Natural killer cell treated with Interleukin-12 subunit alpha and Interleukin-12 subunit beta and Interleukin-15 and Interleukin-18, amount 100 ng/mL, for 72 hours (primary cell): ENCODE results near the gene PIEZO2. TPM values are rescaled to one million over a fixed set of nuclear protein-coding genes. Genes with fewer than 3 reads are reported as not detected.

ENCODE experiments used
- ATAC-seq, 2 donors: fragments of 150-1000 bp; cut with Tn5 transposase in 1 of 2; sonication (Bioruptor Pico), chemical (Tn5 transposase) in 1 of 2; 2 replicates each; pipeline ENCODE4 v1.10.0; 2021
- DNase-seq: peaks from one replicate; pipeline ENCODE4 v3.0.0; 2022; ENCODE audit warnings: low spot score
- H3K27ac Mint-ChIP-seq, 2 donors: 1 replicate in 1 of 2; 2 replicates in 1 of 2; pipeline ENCODE4 v1.8.0; 2022; ENCODE audit warnings: mixed read lengths in 2 of 2, mild to moderate bottlenecking in 1 of 2, moderate library complexity in 1 of 2
- H3K27me3 Mint-ChIP-seq, 2 donors: 1 replicate in 1 of 2; 2 replicates in 1 of 2; pipeline ENCODE4 v1.8.0; 2022; ENCODE audit warnings: mixed read lengths in 2 of 2
- H3K36me3 Mint-ChIP-seq: one replicate; pipeline ENCODE4 v1.8.0; 2022; ENCODE audit warnings: mixed read lengths
- H3K4me1 Mint-ChIP-seq, 2 donors: 1 replicate in 1 of 2; 2 replicates in 1 of 2; pipeline ENCODE4 v1.8.0; 2022; ENCODE audit warnings: low read depth in 2 of 2, mixed read lengths in 2 of 2, mild to moderate bottlenecking in 1 of 2
- H3K4me3 Mint-ChIP-seq: one replicate; pipeline ENCODE4 v1.8.0; 2022; ENCODE audit warnings: mixed read lengths
- H3K9me3 Mint-ChIP-seq: 2 replicates; pipeline ENCODE4 v1.8.0; 2022; ENCODE audit warnings: mixed read lengths
- total RNA-seq, 2 donors: library from RNA; stranded (reverse); gene quantifications; one replicate each; pipeline ENCODE4 v1.2.3, GENCODE V29; 2022

Gene PIEZO2
- total RNA-seq, 2 donors from 2014 or later: not detected

GRCh38 chr18:10755855-10756254 is 393.5 kb downstream of the PIEZO2 start:
- no peaks in the 10 kb centered on the region for H3K9me3 Mint-ChIP-seq
- DNase-seq (no peak), ATAC-seq (no peak)
- no peak overlapping the region for H3K27ac Mint-ChIP-seq
- H3K4me3 Mint-ChIP-seq: no peak overlapping the region
- no peaks in the 10 kb centered on the region for H3K36me3 Mint-ChIP-seq
- peaks cover 0 to 2% of the 10 kb centered on the region in 2 donors for H3K27me3 Mint-ChIP-seq
- no peaks in the 10 kb centered on the region for H3K4me1 Mint-ChIP-seq

DNA sequence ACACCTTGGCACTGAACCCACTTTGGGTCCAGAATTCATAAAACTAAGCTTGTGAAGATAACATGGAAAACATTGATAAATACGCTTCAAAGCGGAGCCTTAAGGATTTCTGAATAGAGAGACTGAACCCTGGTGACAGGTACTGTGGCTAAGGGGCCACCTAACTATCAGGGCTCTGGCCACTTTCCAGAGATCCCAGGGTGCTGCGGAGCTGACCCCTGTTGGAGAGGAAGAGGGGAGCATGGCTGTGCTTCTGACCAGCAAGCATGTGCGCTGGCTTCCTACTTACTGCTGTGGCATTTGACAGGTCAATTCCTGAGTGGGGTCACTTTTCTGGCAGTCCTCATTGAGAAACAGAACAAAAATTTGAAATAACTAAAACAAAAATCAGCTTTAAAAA is 395.2 kb downstream of the PIEZO2 start:
- ATAC-seq (no peak), DNase-seq (no peak)
- Mint-ChIP-seq H3K27ac (no peak overlapping the region), H3K4me3 (no peak overlapping the region), H3K36me3 (no peaks in the 10 kb centered on the region), H3K9me3 (no peaks in the 10 kb centered on the region), H3K4me1 (no peaks in the 10 kb centered on the region), H3K27me3 (peaks cover 0 to 2% of the 10 kb centered on the region in 2 donors)

DNA sequence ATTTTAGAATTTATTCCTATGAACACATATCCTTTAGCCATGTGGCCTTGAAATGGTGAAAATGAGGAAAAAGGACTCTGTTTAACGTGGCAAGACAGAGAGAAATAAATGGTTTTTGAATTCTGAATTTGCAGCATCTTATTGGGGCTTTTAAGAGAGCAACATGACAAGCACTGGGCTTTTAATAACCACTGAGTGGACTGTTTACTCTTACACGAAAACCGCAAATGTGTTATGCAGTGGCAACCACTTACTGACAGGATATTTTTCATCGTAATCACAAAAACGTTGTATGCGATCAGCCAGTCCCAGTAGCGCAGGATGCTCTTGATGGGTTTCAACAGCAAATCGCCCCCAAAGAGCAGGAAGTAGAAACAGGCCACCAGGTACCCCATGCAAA is 397.0 kb downstream of the PIEZO2 start:
- H3K27ac Mint-ChIP-seq: no peak overlapping the region
- H3K27me3 Mint-ChIP-seq: peaks cover 0 to 2% of the 10 kb centered on the region in 2 donors
- H3K36me3 Mint-ChIP-seq: no peaks in the 10 kb centered on the region
- H3K4me1 Mint-ChIP-seq: no peaks in the 10 kb centered on the region
- DNase-seq (no peak), ATAC-seq (no peak)
- no peaks in the 10 kb centered on the region for H3K9me3 Mint-ChIP-seq
- H3K4me3 Mint-ChIP-seq: no peak overlapping the region

- H3K36me3 Mint-ChIP-seq: no peaks in the 10 kb centered on the region
- no peaks in the 10 kb centered on the region for H3K4me1 Mint-ChIP-seq
- H3K27ac Mint-ChIP-seq: no peak overlapping the region
- H3K9me3 Mint-ChIP-seq: no peaks in the 10 kb centered on the region
- ATAC-seq (no peak), DNase-seq (no peak)
- H3K27me3 Mint-ChIP-seq: peaks cover 0 to 2% of the 10 kb centered on the region in 2 donors
- no peak overlapping the region for H3K4me3 Mint-ChIP-seq
These were observed 397.7 kb downstream of the PIEZO2 start for GRCh38 chr18:10751653-10752052.

DNA sequence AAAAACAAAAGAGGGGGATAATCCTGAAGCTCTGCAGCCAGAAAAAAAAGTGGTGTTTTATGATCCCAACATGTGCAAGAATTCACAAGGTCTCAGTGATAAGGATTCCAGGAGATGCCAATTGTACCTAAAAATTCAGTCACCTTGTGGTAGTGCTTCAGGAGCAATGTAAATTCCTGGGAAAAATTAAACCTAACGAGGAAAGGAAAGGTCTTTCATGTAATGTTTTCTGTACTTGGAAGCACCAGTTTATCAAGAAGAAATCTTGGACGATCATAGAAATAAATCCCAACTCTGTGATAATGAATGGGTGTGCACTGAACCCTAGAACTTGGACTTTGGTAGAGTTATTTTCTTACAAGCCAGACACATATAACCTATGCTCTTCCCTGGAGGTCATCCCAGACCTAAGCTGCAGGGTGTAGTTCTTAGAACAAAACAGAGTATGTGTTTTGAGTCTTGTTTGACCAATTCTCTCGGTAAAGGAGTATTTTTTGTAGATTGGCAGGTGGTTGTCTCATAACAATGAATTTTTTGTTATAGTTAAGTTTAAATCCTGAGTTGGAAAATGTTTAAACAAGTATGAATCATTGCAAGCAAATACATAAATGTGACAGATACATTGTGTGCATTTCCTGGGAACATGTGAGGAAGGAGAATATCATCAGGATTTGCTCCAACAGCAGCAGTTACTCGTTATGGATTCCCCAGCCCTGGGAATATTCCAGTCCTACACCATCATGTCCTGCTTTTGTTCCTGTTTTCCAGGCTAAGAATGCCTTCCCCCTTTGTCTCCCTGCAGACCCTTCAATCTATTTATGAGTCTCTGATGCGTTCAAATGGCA is 399.0 kb downstream of the PIEZO2 start:
- Mint-ChIP-seq H3K27me3 (peaks cover 0 to 2% of the 10 kb centered on the region in 2 donors), H3K27ac (no peak overlapping the region), H3K4me1 (no peaks in the 10 kb centered on the region), H3K9me3 (no peaks in the 10 kb centered on the region), H3K36me3 (no peaks in the 10 kb centered on the region), H3K4me3 (no peak overlapping the region)
- ATAC-seq: no peak
- DNase-seq: no peak

GRCh38 chr18:10748641-10749040 is 400.7 kb downstream of the PIEZO2 start:
- H3K9me3 Mint-ChIP-seq: no peaks in the 10 kb centered on the region
- no peak overlapping the region for H3K4me3 Mint-ChIP-seq

DNA sequence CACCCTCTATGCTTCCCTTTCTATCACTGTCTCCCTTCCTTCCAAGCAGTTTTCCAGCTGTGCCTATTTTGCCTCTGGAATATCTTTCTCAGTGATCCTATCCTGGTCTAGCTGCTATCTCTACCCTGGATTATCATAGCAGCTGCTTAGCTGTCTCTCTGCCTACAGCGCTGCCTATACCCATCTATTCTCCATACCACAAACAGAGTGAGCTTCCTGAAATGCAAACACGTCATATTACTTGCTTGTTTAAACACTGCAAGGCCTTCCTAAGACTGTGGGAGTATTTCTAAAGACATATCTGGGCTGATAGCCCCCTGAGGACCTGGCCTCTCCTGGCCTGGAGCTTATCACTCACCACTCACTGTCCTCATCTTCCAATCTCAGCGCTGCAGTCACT is 403.4 kb downstream of the PIEZO2 start:
- Mint-ChIP-seq H3K27me3 (no peaks in the 10 kb centered on the region), H3K36me3 (no peaks in the 10 kb centered on the region), H3K4me1 (no peaks in the 10 kb centered on the region), H3K9me3 (no peaks in the 10 kb centered on the region), H3K27ac (no peak overlapping the region), H3K4me3 (no peak overlapping the region)
- DNase-seq: no peak
- no peak for ATAC-seq

More at GRCh38 chr18:10748641-10749040, 400.7 kb downstream of the PIEZO2 start:
- ATAC-seq (no peak), DNase-seq (no peak)
- H3K27ac Mint-ChIP-seq: no peak overlapping the region
- H3K27me3 Mint-ChIP-seq: peaks cover 0 to 2% of the 10 kb centered on the region in 2 donors
- no peaks in the 10 kb centered on the region for H3K4me1 Mint-ChIP-seq
- no peaks in the 10 kb centered on the region for H3K36me3 Mint-ChIP-seq

GRCh38 chr18:10745219-10745618 is 404.1 kb downstream of the PIEZO2 start:
- no peak overlapping the region for H3K27ac Mint-ChIP-seq
- H3K27me3 Mint-ChIP-seq: no peaks in the 10 kb centered on the region
- no peak for ATAC-seq
- H3K9me3 Mint-ChIP-seq: no peaks in the 10 kb centered on the region
- H3K4me1 Mint-ChIP-seq: no peaks in the 10 kb centered on the region
- DNase-seq: no peak
- H3K36me3 Mint-ChIP-seq: no peaks in the 10 kb centered on the region
- no peak overlapping the region for H3K4me3 Mint-ChIP-seq

- Mint-ChIP-seq H3K4me3 (peak overlapping the region; percentile 22), H3K27ac (no peak overlapping the region), H3K36me3 (no peaks in the 10 kb centered on the region), H3K9me3 (no peaks in the 10 kb centered on the region), H3K4me1 (no peaks in the 10 kb centered on the region), H3K27me3 (no peaks in the 10 kb centered on the region)
- ATAC-seq (no peak), DNase-seq (no peak)
These were observed 405.6 kb downstream of the PIEZO2 start for GRCh38 chr18:10743766-10744165.

GRCh38 chr18:10739152-10739551 is 410.2 kb downstream of the PIEZO2 start:
- Mint-ChIP-seq H3K36me3 (no peaks in the 10 kb centered on the region), H3K27ac (no peak overlapping the region), H3K27me3 (no peaks in the 10 kb centered on the region), H3K9me3 (no peaks in the 10 kb centered on the region), H3K4me3 (no peak overlapping the region), H3K4me1 (no peaks in the 10 kb centered on the region)
- no peak for DNase-seq
- ATAC-seq: no peak

GRCh38 chr18:10736984-10737383 is 412.4 kb downstream of the PIEZO2 start:
- Mint-ChIP-seq H3K9me3 (no peaks in the 10 kb centered on the region), H3K4me1 (no peaks in the 10 kb centered on the region), H3K36me3 (no peaks in the 10 kb centered on the region), H3K27me3 (peaks cover 0 to 8% of the 10 kb centered on the region in 2 donors), H3K27ac (no peak overlapping the region), H3K4me3 (no peak overlapping the region)
- DNase-seq (no peak), ATAC-seq (no peak)

- Mint-ChIP-seq H3K27ac (no peak overlapping the region), H3K9me3 (no peaks in the 10 kb centered on the region), H3K27me3 (peaks cover 0 to 15% of the 10 kb centered on the region in 2 donors), H3K36me3 (no peaks in the 10 kb centered on the region), H3K4me3 (no peak overlapping the region), H3K4me1 (no peaks in the 10 kb centered on the region)
- DNase-seq: no peak
- ATAC-seq: no peak
These were observed 416.4 kb downstream of the PIEZO2 start for GRCh38 chr18:10732990-10733389.

DNA sequence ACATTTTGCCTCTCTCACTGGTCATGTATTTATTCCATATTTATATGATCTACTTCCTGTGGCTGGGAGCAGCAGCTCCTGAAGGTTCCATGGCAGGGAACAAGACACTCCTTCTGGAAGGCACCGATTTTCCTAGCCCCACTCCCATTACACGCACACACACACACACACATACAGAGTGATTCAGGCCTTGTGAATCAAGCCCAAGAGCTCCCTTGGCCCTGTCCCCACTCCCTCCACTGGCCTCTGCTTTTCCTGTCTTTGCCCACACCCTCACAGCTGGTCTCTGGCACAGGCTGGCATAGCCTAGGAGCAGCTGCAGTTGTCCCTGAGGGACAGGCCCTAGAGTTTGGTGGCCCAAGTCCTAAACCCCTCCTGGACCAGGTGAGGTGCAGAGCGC is 421.9 kb downstream of the PIEZO2 start:
- Mint-ChIP-seq H3K4me1 (no peaks in the 10 kb centered on the region), H3K4me3 (no peak overlapping the region), H3K27ac (no peak overlapping the region), H3K27me3 (peaks cover 8 to 13% of the 10 kb centered on the region in 2 donors), H3K9me3 (no peaks in the 10 kb centered on the region), H3K36me3 (no peaks in the 10 kb centered on the region)
- no peak for DNase-seq
- peak in 1 of 2 donors; percentile 25 for ATAC-seq

GRCh38 chr18:10726198-10727068 is 422.9 kb downstream of the PIEZO2 start:
- ATAC-seq: peak; percentile 13 to 37
- no peak overlapping the region for H3K4me3 Mint-ChIP-seq

More at GRCh38 chr18:10726198-10727068, 422.9 kb downstream of the PIEZO2 start:
- Mint-ChIP-seq H3K36me3 (no peaks in the 10 kb centered on the region), H3K27me3 (peaks cover 2 to 14% of the 10 kb centered on the region in 2 donors), H3K27ac (no peak overlapping the region), H3K9me3 (peaks cover under 1% of the 10 kb centered on the region), H3K4me1 (no peaks in the 10 kb centered on the region)
- no peak for DNase-seq
